B cell (primary cell): ENCODE measurements around the gene HBZ. TPM values are rescaled to one million over a fixed set of nuclear protein-coding genes. Genes with fewer than 3 reads are reported as not detected.
"Not testable (repeated sequence)": the region's sequence is repeated elsewhere in the genome, so short reads cannot be mapped to it uniquely, and the experiment has no call there.

Experiments
- ATAC-seq: fragments of 200-7000 bp; cut with Tn5 transposase; one replicate; pipeline ENCODE4 v1.10.0; 2021; ENCODE audit warnings: low read depth, mild to moderate bottlenecking, moderate number of reproducible peaks, moderate library complexity
- CTCF ChIA-PET: fragments of 350-600 bp; sonication (Branson Sonifier 250); formaldehyde crosslinking; loops from one replicate; lab custom pipeline; 2021; ENCODE audit warnings: antibody characterized with exemption, inconsistent platforms; lab: Charles Lee
- POLR2A ChIA-PET: fragments of 350-600 bp; sonication (Branson Sonifier 250); formaldehyde crosslinking; loops from one replicate; lab custom pipeline; 2021; ENCODE audit warnings: antibody characterized with exemption; lab: Charles Lee
- DNase-seq: peaks from one replicate; pipeline ENCODE4 v3.0.0; 2013
- H2AFZ ChIP-seq: 2 replicates; pipeline ENCODE4 v1.6.1; 2012; ENCODE audit warnings: mild to moderate bottlenecking, low read depth, low read length; ENCODE audit not compliant: insufficient read depth, poor library complexity, severe bottlenecking
- H3K27ac ChIP-seq, 2 donors: 1 replicate in 1 of 2; 2 replicates in 1 of 2; pipeline ENCODE4 v1.5.1; 2012 to 2013; ENCODE audit warnings: low read length in 2 of 2, mild to moderate bottlenecking in 2 of 2, moderate library complexity in 1 of 2
- H3K27me3 ChIP-seq, 4 experiments: fragments of 200-600 bp in 1 of 4; sonication (generic) in 1 of 4; replicated peaks in 1 of 4; 1 replicate in 2 of 4; 2 replicates in 2 of 4; pipeline versions ENCODE4 v1.6.1 to v1.7.0; 2013 to 2016; ENCODE audit warnings: low read length in 3 of 4, mild to moderate bottlenecking in 2 of 4, mixed read lengths in 1 of 4, moderate library complexity in 1 of 4; ENCODE audit not compliant: insufficient read depth in 4 of 4, control insufficient read depth in 3 of 4; ENCODE audit errors: control extremely low read depth in 1 of 4
- H3K36me3 ChIP-seq, 2 experiments: replicated peaks in 1 of 2; 1 replicate in 1 of 2; 2 replicates in 1 of 2; pipeline versions ENCODE4 v1.6.1 to v1.7.1; 2013; ENCODE audit warnings: low read length in 1 of 2; ENCODE audit not compliant: insufficient read depth in 2 of 2, control insufficient read depth in 1 of 2; ENCODE audit errors: control extremely low read depth in 1 of 2, extremely low read depth in 1 of 2
- H3K4me1 ChIP-seq, 2 donors: fragments of 200-600 bp in 1 of 2; sonication (generic) in 1 of 2; 1 replicate in 1 of 2; 2 replicates in 1 of 2; pipeline versions ENCODE4 v1.5.1 to v1.6.1; 2013 to 2017; ENCODE audit warnings: low read length in 2 of 2; ENCODE audit not compliant: control insufficient read depth in 2 of 2, insufficient read depth in 2 of 2
- H3K4me2 ChIP-seq: replicated peaks from 2 replicates; pipeline ENCODE3; 2012; ENCODE audit warnings: mild to moderate bottlenecking, low read depth, low read length; ENCODE audit not compliant: poor library complexity, severe bottlenecking
- H3K4me3 ChIP-seq, 5 experiments: fragments of 200-600 bp in 1 of 5; sonication (generic) in 1 of 5; 1 replicate in 3 of 5; 2 replicates in 2 of 5; pipeline versions ENCODE4 v1.5.1 to v1.7.0; 2011 to 2016; ENCODE audit warnings: low read length in 4 of 5, mild to moderate bottlenecking in 4 of 5, low read depth in 2 of 5, control low read depth in 1 of 5, moderate library complexity in 1 of 5; ENCODE audit not compliant: insufficient read depth in 1 of 5; ENCODE audit errors: control extremely low read depth in 1 of 5, extremely low read depth in 1 of 5
- H3K79me2 ChIP-seq: fragments of 200-600 bp; sonication (generic); one replicate; pipeline ENCODE4 v1.6.0; 2016; ENCODE audit warnings: low read length; ENCODE audit not compliant: control insufficient read depth, insufficient read depth
- H3K9ac ChIP-seq: fragments of 200-600 bp; sonication (generic); 2 replicates; pipeline ENCODE4 v1.6.1; 2017; ENCODE audit warnings: mild to moderate bottlenecking, low read length, moderate library complexity
- H3K9me3 ChIP-seq, 3 donors: one replicate each; pipeline versions ENCODE4 v1.6.1 to v1.7.1; 2013; ENCODE audit warnings: low read length in 2 of 3; ENCODE audit not compliant: control insufficient read depth in 2 of 3, insufficient read depth in 1 of 3; ENCODE audit errors: control extremely low read depth in 1 of 3
- H4K20me1 ChIP-seq: 2 replicates; pipeline ENCODE4 v1.6.0; 2012; ENCODE audit warnings: mild to moderate bottlenecking, low read length; ENCODE audit not compliant: insufficient read depth, control insufficient read depth, poor library complexity, severe bottlenecking
- H3K27ac Mint-ChIP-seq: one replicate; pipeline ENCODE4 v1.8.0; 2021; ENCODE audit warnings: mixed read lengths
- H3K27me3 Mint-ChIP-seq: one replicate; pipeline ENCODE4 v1.8.0; 2021; ENCODE audit warnings: mixed read lengths
- H3K4me1 Mint-ChIP-seq: one replicate; pipeline ENCODE4 v1.8.0; 2021; ENCODE audit warnings: mixed read lengths
- H3K4me3 Mint-ChIP-seq: one replicate; pipeline ENCODE4 v1.8.0; 2021; ENCODE audit warnings: mixed read lengths
- H3K9me3 Mint-ChIP-seq: one replicate; pipeline ENCODE4 v1.8.0; 2022; ENCODE audit warnings: mixed read lengths; ENCODE audit not compliant: insufficient read depth
- CTCF ChIP-seq: fragments of 200-600 bp; IDR thresholded peaks from one replicate; pipeline ENCODE4 v1.8.0; 2022; ENCODE audit warnings: antibody characterized with exemption, mild to moderate bottlenecking
- EZH2 ChIP-seq: IDR thresholded peaks from 2 replicates; pipeline ENCODE4 v1.6.1; 2012; ENCODE audit warnings: borderline replicate concordance, low read depth, mild to moderate bottlenecking, moderate library complexity, low read length; ENCODE audit not compliant: insufficient read depth, poor library complexity, severe bottlenecking
- WGBS: methylation state at CpG from one replicate; pipeline ENCODE4 v1.1.5; 2013; ENCODE audit warnings: missing lambda C conversion rate; ENCODE audit not compliant: insufficient coverage; 5-methylcytosine and 5-hydroxymethylcytosine counted together
- intact Hi-C: fragments of 100-400 bp; cut with micrococcal nuclease; formaldehyde crosslinking; loops from one replicate; pipeline ENCODE4 v1.10.0; 2022
- polyA plus RNA-seq: library from polyadenylated mRNA; depleted of rRNA; stranded (reverse); fragments of >200 nt; gene quantifications from 2 replicates; pipeline ENCODE4 v1.2.3, GENCODE V29; 2012
- total RNA-seq, 2 donors: library from RNA; stranded (reverse); fragments of 120-200 nt in 1 of 2; gene quantifications; 1 replicate in 1 of 2; 2 replicates in 1 of 2; pipeline versions ENCODE4 v1.2.3 to v1.2.4, GENCODE V29; 2013 to 2022

Gene HBZ
- total and polyA plus RNA-seq, 2 donors (not counting 1 experiment from before 2014, with no cell fraction given) = not detected

DNA sequence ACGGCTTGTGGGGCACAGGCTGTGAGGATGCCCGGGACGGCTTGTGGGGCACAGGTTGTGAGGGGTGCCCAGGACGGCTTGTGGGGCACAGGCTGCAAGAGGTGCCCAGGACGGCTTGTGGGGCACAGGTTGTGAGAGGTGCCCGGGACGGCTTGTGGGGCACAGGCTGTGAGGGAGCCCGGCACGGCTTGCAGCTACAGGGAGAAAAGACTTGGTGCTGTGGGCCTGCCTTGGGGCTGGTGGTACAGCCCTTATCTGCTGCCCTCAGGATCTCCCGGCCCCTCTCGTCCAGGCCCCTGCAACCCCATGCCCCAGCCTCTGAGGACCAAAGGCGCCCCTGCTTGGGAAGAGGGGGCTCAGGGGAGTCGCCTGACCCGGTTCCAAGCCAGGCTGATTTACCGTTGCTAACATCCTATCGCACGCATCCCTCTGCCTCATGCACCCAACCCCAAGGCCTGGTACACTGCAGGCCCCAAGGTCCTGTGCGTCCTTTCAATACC is 8.3 kb downstream of the HBZ start:
- Histone ChIP-seq H3K27me3 (peaks cover 0 to 31% (median 10%) of the 10 kb centered on the region in 4 experiments), H3K79me2 (no peaks in the 10 kb centered on the region), H3K9me3 (peaks cover 0 to 6% (median 0%) of the 10 kb centered on the region in 3 donors), H3K4me3 (no peak overlapping the region), H3K4me1 (peaks cover 9% of the 10 kb centered on the region in 2 donors), H4K20me1 (no peaks in the 10 kb centered on the region), H2AFZ (no peak overlapping the region), H3K9ac (no peak overlapping the region), H3K27ac (no peak overlapping the region), H3K36me3 (no peaks in the 10 kb centered on the region), H3K4me2 (no peak overlapping the region)
- TF ChIP-seq CTCF (no peak), EZH2 (no peak)
- DNase-seq (no peak), ATAC-seq (no peak)
- Mint-ChIP-seq H3K4me1 (peaks cover 9% of the 10 kb centered on the region), H3K27ac (no peak overlapping the region), H3K4me3 (no peak overlapping the region), H3K27me3 (peaks cover 40% of the 10 kb centered on the region), H3K9me3 (no peaks in the 10 kb centered on the region)
- POLR2A ChIA-PET = no interaction called here
- 68% methylated on average over 15 of the region's 18 CpGs for WGBS
- CTCF ChIA-PET = no interaction called here
- intact Hi-C loops = no loop called here

DNA sequence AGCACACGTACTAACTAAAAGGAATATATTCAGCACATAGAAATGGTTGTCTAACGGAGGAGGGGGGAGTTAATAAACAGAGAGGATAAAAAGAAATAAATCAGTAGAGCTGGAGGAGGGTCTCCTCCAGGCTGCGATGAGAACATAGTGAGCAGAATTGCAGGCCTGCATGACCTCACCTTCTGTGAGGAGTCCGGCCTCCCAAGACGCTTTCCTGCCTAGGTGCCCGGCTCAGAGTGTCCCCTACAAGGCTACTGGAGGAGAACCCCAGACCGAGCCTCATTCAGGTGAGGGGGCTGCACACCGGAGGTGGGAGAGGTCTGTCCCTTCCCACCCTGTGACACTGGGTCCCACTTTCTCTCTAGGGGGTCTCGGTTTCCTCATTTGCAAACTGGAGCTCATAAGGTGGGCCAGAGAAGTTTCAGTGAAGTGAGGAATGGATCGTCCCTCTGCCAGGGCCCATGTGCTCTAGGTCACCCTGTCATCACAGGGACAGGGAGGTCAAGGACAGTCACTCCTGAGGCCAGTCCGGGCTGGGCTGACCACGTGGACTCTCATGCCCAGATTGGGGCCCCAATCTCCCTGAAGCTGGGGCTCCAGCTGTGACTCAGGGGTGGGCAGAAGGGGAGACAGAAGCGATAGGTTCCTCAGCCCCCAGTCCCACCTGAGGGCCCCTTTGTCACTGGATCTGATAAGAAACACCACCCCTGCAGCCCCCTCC is 10.0 kb downstream of the HBZ start:
- Histone ChIP-seq H3K27me3 (peaks cover 0 to 36% (median 16%) of the 10 kb centered on the region in 4 experiments), H3K4me3 (no peak overlapping the region), H3K4me1 (peaks cover 18 to 23% of the 10 kb centered on the region in 2 donors), H3K4me2 (no peak overlapping the region), H2AFZ (no peak overlapping the region), H3K27ac (no peak overlapping the region), H4K20me1 (no peaks in the 10 kb centered on the region), H3K9ac (no peak overlapping the region), H3K9me3 (peaks cover 0 to 13% (median 0%) of the 10 kb centered on the region in 3 donors), H3K79me2 (no peaks in the 10 kb centered on the region), H3K36me3 (no peaks in the 10 kb centered on the region)
- H3K4me3 Mint-ChIP-seq = peak overlapping the region; percentile 1
- ChIA-PET CTCF (interaction anchor here (0.6 kb wide), 1 partner anchor 27 kb away, joined by 4 read pairs; no protein-coding TSS in a partner anchor), POLR2A (no interaction called here)
- H3K27ac Mint-ChIP-seq = no peak overlapping the region
- intact Hi-C loops = loop anchor here (1.0 kb wide), 1 partner anchor 9 kb away; no protein-coding TSS in a partner anchor
- peaks cover 45% of the 10 kb centered on the region for H3K27me3 Mint-ChIP-seq
- peaks cover 15% of the 10 kb centered on the region for H3K4me1 Mint-ChIP-seq
- no peak for ATAC-seq
- no peak for DNase-seq
- no peaks in the 10 kb centered on the region for H3K9me3 Mint-ChIP-seq
- TF ChIP-seq EZH2 (no peak), CTCF (no peak)
- WGBS = 96% methylated on average over 8 of the region's 13 CpGs

DNA sequence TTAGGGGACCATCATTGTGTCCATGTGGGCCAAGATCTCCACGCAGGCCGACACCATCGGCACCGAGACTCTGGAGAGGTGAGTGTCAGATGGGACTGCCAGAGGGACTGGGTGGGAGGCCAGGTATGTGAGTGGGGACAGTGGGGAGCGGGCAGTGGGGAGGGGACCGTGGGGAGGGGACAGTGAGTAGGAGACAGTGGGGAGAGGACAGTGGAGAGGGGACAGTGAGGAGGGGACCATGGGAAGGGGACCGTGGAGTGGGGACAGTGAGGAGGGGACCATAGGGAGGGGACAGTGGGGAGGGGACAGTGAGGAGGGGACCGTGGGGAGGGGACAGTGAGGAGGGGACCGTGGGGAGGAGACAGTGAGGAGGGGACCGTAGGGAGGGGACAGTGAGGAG is 10.7 kb downstream of the HBZ start:
- H4K20me1 ChIP-seq, H3K4me2 ChIP-seq, H3K9me3 Mint-ChIP-seq, intact Hi-C loops, ATAC-seq, H2AFZ ChIP-seq, H3K27ac ChIP-seq, CTCF ChIA-PET, POLR2A ChIA-PET, H3K4me3 ChIP-seq, H3K4me3 Mint-ChIP-seq, H3K9ac ChIP-seq, H3K36me3 ChIP-seq, H3K27ac Mint-ChIP-seq, H3K79me2 ChIP-seq, DNase-seq: not testable (repeated sequence)
- H3K4me1 ChIP-seq = peaks cover 18 to 23% of the 10 kb centered on the region in 2 donors
- H3K9me3 ChIP-seq = peaks cover 0 to 13% (median 0%) of the 10 kb centered on the region in 3 donors
- 100% methylated on average over 4 of the region's 10 CpGs for WGBS
- Mint-ChIP-seq H3K27me3 (peaks cover 41% of the 10 kb centered on the region), H3K4me1 (peaks cover 15% of the 10 kb centered on the region)
- peaks cover 0 to 44% (median 16%) of the 10 kb centered on the region in 4 experiments for H3K27me3 ChIP-seq
